CD4-positive, alpha-beta T cell (primary cell): ENCODE results near the gene PALM. TPM values are rescaled to one million over a fixed set of nuclear protein-coding genes. Genes with fewer than 3 reads are reported as not detected.
A peak's percentile ranks its signal among the peaks of the same experiment; 100 is the strongest.

Source experiments
- ATAC-seq: fragments of 200-7000 bp; cut with Tn5 transposase; one replicate; pipeline ENCODE4 v1.10.0; 2022; ENCODE audit warnings: mild to moderate bottlenecking; ENCODE audit not compliant: poor library complexity
- CTCF ChIA-PET: fragments of 350-600 bp; sonication (Branson Sonifier 250); formaldehyde crosslinking; loops from one replicate; lab custom pipeline; 2021; ENCODE audit warnings: antibody characterized with exemption, inconsistent platforms; lab: Charles Lee
- POLR2A ChIA-PET: fragments of 350-600 bp; sonication (Branson Sonifier 250); formaldehyde crosslinking; loops from one replicate; lab custom pipeline; 2021; ENCODE audit warnings: antibody characterized with exemption, inconsistent platforms; lab: Charles Lee
- DNase-seq, 14 experiments: peaks; one replicate each; pipeline ENCODE4 v3.0.0-alpha.2; 2013 to 2020; ENCODE audit warnings: mixed read lengths in 2 of 14
- H3K27ac ChIP-seq, 2 donors: one replicate each; pipeline versions ENCODE4 v1.5.1 to v1.7.0; 2013; ENCODE audit warnings: low read length in 2 of 2, low read depth in 1 of 2, mild to moderate bottlenecking in 1 of 2
- H3K27me3 ChIP-seq, 2 experiments: 1 replicate in 1 of 2; 2 replicates in 1 of 2; pipeline versions ENCODE4 v1.6.1 to v1.7.0; 2013; ENCODE audit warnings: low read length in 2 of 2, control low read depth in 1 of 2, mild to moderate bottlenecking in 1 of 2, moderate library complexity in 1 of 2; ENCODE audit not compliant: insufficient read depth in 2 of 2, control insufficient read depth in 1 of 2
- H3K36me3 ChIP-seq: one replicate; pipeline ENCODE4 v1.6.1; 2013; ENCODE audit warnings: low read length, control low read depth; ENCODE audit not compliant: insufficient read depth
- H3K4me1 ChIP-seq: one replicate; pipeline ENCODE4 v1.6.1; 2013; ENCODE audit warnings: low read length, control low read depth; ENCODE audit not compliant: insufficient read depth
- H3K4me3 ChIP-seq: one replicate; pipeline ENCODE4 v1.5.1; 2013; ENCODE audit warnings: mild to moderate bottlenecking, low read length, moderate library complexity
- H3K9me3 ChIP-seq, 2 experiments: 1 replicate in 1 of 2; 2 replicates in 1 of 2; pipeline versions ENCODE4 v1.6.1 to v1.7.0; 2013; ENCODE audit warnings: low read length in 2 of 2, mild to moderate bottlenecking in 2 of 2, control low read depth in 1 of 2, moderate library complexity in 1 of 2; ENCODE audit not compliant: control insufficient read depth in 1 of 2, insufficient read depth in 1 of 2
- H3K27ac Mint-ChIP-seq: one replicate; pipeline ENCODE4 v1.8.0; 2020; ENCODE audit warnings: mixed read lengths
- H3K27me3 Mint-ChIP-seq: one replicate; pipeline ENCODE4 v1.8.0; 2021; ENCODE audit warnings: mixed read lengths
- H3K36me3 Mint-ChIP-seq: one replicate; pipeline ENCODE4 v1.8.0; 2021; ENCODE audit warnings: low read depth, mixed read lengths
- H3K4me1 Mint-ChIP-seq: one replicate; pipeline ENCODE4 v1.8.0; 2021; ENCODE audit warnings: low read depth, mixed read lengths
- H3K4me3 Mint-ChIP-seq: one replicate; pipeline ENCODE4 v1.8.0; 2020; ENCODE audit warnings: mild to moderate bottlenecking, mixed read lengths
- H3K9me3 Mint-ChIP-seq: one replicate; pipeline ENCODE4 v1.8.0; 2020; ENCODE audit warnings: mixed read lengths
- CTCF ChIP-seq: fragments of 200-600 bp; IDR thresholded peaks from one replicate; pipeline ENCODE4 v1.8.0; 2022; ENCODE audit warnings: antibody characterized with exemption, mild to moderate bottlenecking
- intact Hi-C, 2 experiments: fragments of 100-400 bp; cut with DNase I in 1 of 2; cut with micrococcal nuclease in 1 of 2; formaldehyde crosslinking; loops; one replicate each; pipeline versions ENCODE4 v1.15.1 to v1.9.0; 2023 to 2025; cut with DNase I, micrococcal nuclease
- total RNA-seq, 174 experiments: library from RNA in 2 of 174; stranded (reverse) in 2 of 174; gene quantifications; one replicate each; pipeline ENCODE4 v1.2.3 and lab custom pipeline; 2021 to 2026

Gene PALM
- total RNA-seq, 2 experiments from 2014 or later = not detected

DNA sequence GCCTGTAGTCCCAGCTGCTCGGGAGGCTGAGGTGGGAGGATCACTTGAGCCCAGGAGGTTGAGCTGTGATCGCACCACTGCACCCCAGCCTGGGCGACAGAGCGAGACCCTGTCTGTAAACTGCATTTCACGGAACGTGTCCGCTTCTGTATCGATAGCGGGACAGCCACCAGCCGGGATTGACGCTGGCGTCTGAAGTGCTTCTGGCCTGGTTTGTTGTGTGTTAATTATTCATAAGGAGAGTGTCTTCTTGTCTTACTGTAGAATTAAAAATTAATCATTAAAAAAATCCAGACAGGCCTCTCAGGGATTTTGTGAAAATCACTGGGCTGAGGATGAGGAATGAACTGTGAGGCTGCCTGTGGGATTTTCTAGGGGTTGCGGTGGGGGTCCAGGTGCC, 26.0 kb downstream of the PALM start:
- Histone ChIP-seq H3K27me3 (no peaks in the 10 kb centered on the region), H3K4me3 (no peak overlapping the region), H3K4me1 (peaks cover 24% of the 10 kb centered on the region), H3K9me3 (no peaks in the 10 kb centered on the region), H3K36me3 (no peaks in the 10 kb centered on the region), H3K27ac (no peak overlapping the region)
- no peak overlapping the region for H3K4me3 Mint-ChIP-seq
- CTCF ChIA-PET = interaction anchor here (0.6 to 1.9 kb wide), 12 partner anchors 9 to 155 kb away, joined by 3 to 25 read pairs (median 4); partner anchors contain the start of gene RNF126
- no peaks in the 10 kb centered on the region for H3K36me3 Mint-ChIP-seq
- no peaks in the 10 kb centered on the region for H3K27me3 Mint-ChIP-seq
- POLR2A ChIA-PET = interaction anchor here (0.6 to 1.8 kb wide), 3 partner anchors 71 to 74 kb away, joined by 3 to 10 read pairs (median 3); partner anchors contain the start of gene RNF126
- no peak for TF ChIP-seq CTCF
- no peak overlapping the region for H3K27ac Mint-ChIP-seq
- intact Hi-C loops = loop anchor here (1.0 kb wide), 3 partner anchors 54 to 150 kb away; no protein-coding TSS in a partner anchor
- no peak for ATAC-seq
- peaks cover 6% of the 10 kb centered on the region for H3K4me1 Mint-ChIP-seq
- no peak for DNase-seq
- H3K9me3 Mint-ChIP-seq = no peaks in the 10 kb centered on the region

DNA sequence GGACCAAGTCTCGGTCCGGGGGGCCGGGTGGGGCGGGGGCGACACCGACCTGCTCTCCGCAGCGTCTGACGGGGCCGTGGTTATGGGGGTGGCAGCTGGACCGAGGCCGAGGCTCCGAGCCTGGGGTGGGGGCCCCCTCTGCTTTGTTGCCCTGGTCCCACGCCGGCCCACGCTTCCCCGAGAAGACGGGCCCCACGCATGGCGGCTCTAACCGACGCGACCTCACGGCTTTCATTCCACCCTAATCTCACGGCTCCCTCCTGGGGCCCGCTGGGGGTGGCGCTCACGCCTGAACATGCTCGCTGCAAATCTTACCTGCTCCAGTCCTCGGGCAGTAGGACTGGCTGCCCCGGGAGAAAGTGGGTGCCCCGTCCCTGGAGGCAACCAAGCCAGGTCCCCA, 27.4 kb downstream of the PALM start:
- no peak for TF ChIP-seq CTCF
- peaks cover 24% of the 10 kb centered on the region for H3K4me1 ChIP-seq
- no peak overlapping the region for H3K27ac ChIP-seq
- H3K36me3 ChIP-seq = no peaks in the 10 kb centered on the region
- DNase-seq (peak in 1 of 14 experiments; percentile 36), ATAC-seq (no peak)
- Mint-ChIP-seq H3K27ac (no peak overlapping the region), H3K4me3 (no peak overlapping the region), H3K36me3 (no peaks in the 10 kb centered on the region), H3K9me3 (no peaks in the 10 kb centered on the region), H3K4me1 (peaks cover 6% of the 10 kb centered on the region), H3K27me3 (no peaks in the 10 kb centered on the region)
- POLR2A ChIA-PET = no interaction called here
- CTCF ChIA-PET = no interaction called here
- H3K27me3 ChIP-seq = no peaks in the 10 kb centered on the region
- intact Hi-C loops = no loop called here
- H3K9me3 ChIP-seq = no peaks in the 10 kb centered on the region
- H3K4me3 ChIP-seq = no peak overlapping the region

DNA sequence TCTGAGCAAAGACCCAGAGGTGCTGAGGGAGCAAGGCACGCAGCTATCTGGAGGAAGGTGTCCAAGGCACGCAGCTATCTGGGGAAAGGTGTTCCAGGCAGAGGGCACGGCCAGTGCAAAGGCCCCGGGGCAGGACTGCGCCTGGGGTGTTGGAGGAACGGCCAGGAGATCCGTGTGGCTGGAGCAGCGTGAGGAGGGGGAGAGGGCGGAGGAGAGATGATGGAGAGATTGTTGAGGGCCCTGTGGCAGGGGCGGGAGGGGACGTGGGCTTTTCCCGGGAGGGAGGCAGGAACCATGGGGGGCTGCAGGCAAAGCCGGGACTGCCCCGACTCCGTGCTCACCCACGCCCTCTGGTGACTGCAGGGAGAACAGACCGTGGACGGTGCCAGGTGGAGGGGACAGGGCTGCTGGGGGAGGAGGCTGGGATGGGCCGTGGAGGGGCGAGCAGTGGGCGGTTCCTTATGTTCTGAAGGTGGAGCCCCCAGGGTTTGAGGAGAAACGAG, 28.9 kb downstream of the PALM start:
- Mint-ChIP-seq H3K27me3 (no peaks in the 10 kb centered on the region), H3K36me3 (no peaks in the 10 kb centered on the region), H3K4me3 (no peak overlapping the region), H3K27ac (no peak overlapping the region), H3K9me3 (no peaks in the 10 kb centered on the region), H3K4me1 (peaks cover 6% of the 10 kb centered on the region)
- CTCF ChIA-PET = no interaction called here
- TF ChIP-seq CTCF = peak; percentile 44
- POLR2A ChIA-PET = no interaction called here
- Histone ChIP-seq H3K4me3 (no peak overlapping the region), H3K9me3 (peaks cover 0 to under 1% of the 10 kb centered on the region in 2 experiments), H3K27ac (no peak overlapping the region), H3K4me1 (peaks cover 24% of the 10 kb centered on the region), H3K36me3 (no peaks in the 10 kb centered on the region), H3K27me3 (no peaks in the 10 kb centered on the region)
- intact Hi-C loops = no loop called here
- ATAC-seq = peak; percentile 71
- peak; percentile 36 to 77 (median 52) for DNase-seq
